PC-9 (cell line): ENCODE measurements around the gene GPC2. TPM values are rescaled to one million over a fixed set of nuclear protein-coding genes. Genes with fewer than 3 reads are reported as not detected.

Experiments used
- BruUV-seq: library from RNA; stranded (reverse); fragments of 400-500 nt; replicated peaks from 2 replicates; lab custom pipeline; 2021; lab: Mats Ljungman, UMichigan
- CTCF ChIA-PET: fragments of 300-600 bp; sonication (Branson Sonifier 250); formaldehyde crosslinking; loops from one replicate; lab custom pipeline; 2022; ENCODE audit warnings: antibody characterized with exemption; lab: Charles Lee
- POLR2A ChIA-PET: fragments of 300-600 bp; sonication (Branson Sonifier 250); formaldehyde crosslinking; loops from one replicate; lab custom pipeline; 2022; ENCODE audit warnings: antibody characterized with exemption; ENCODE audit not compliant: unreplicated experiment; lab: Charles Lee
- DNase-seq, 2 experiments: peaks; one replicate each; pipeline versions ENCODE4 v3.0.0 to v3.0.0-alpha.2; 2015 to 2022; ENCODE audit warnings: mixed read lengths in 1 of 2
- H2AFZ ChIP-seq: fragments of 200-600 bp; sonication (generic); 2 replicates; pipeline ENCODE4 v1.8.1; 2017; ENCODE audit warnings: antibody characterized with exemption
- H3F3A ChIP-seq: fragments of 200-600 bp; sonication (generic); 2 replicates; pipeline ENCODE4 v1.8.1; 2017; ENCODE audit warnings: antibody characterized with exemption, mild to moderate bottlenecking, low read depth; ENCODE audit not compliant: insufficient read depth
- H3K27ac ChIP-seq: fragments of 200-600 bp; sonication (generic); 2 replicates; pipeline ENCODE4 v1.6.1; 2016; ENCODE audit warnings: mixed run types
- H3K27me3 ChIP-seq: fragments of 200-600 bp; sonication (generic); 2 replicates; pipeline ENCODE4 v1.6.1; 2016; ENCODE audit warnings: low read depth, mixed run types; ENCODE audit not compliant: insufficient read depth
- H3K36me3 ChIP-seq: fragments of 200-600 bp; sonication (generic); 2 replicates; pipeline ENCODE4 v1.6.1; 2016; ENCODE audit warnings: low read depth, mixed run types
- H3K4me1 ChIP-seq: fragments of 200-600 bp; sonication (generic); replicated peaks from 2 replicates; pipeline ENCODE4 v1.6.1; 2016; ENCODE audit warnings: mixed run types; ENCODE audit not compliant: insufficient read depth
- H3K4me2 ChIP-seq: fragments of 200-600 bp; sonication (generic); 2 replicates; pipeline ENCODE4 v1.6.1; 2017; ENCODE audit warnings: mixed run types
- H3K4me3 ChIP-seq: fragments of 200-600 bp; sonication (generic); 2 replicates; pipeline ENCODE4 v1.6.1; 2016; ENCODE audit warnings: mixed run types
- H3K79me2 ChIP-seq: fragments of 200-600 bp; sonication (generic); 2 replicates; pipeline ENCODE4 v1.6.1; 2017; ENCODE audit warnings: low read depth, mixed run types
- H3K9me2 ChIP-seq: fragments of 200-600 bp; sonication (generic); 2 replicates; pipeline ENCODE4 v1.8.1; 2017; ENCODE audit warnings: mild to moderate bottlenecking; ENCODE audit not compliant: insufficient read depth
- H3K9me3 ChIP-seq: fragments of 200-600 bp; sonication (generic); 2 replicates; pipeline ENCODE4 v1.8.1; 2016; ENCODE audit warnings: low read depth; ENCODE audit not compliant: insufficient read depth
- H4K20me1 ChIP-seq: fragments of 200-600 bp; sonication (generic); 2 replicates; pipeline ENCODE4 v1.8.1; 2017; ENCODE audit not compliant: insufficient read depth
- EZH2 ChIP-seq: fragments of 200-600 bp; sonication (generic); IDR thresholded peaks from 2 replicates; pipeline ENCODE4 v1.8.0; 2017; ENCODE audit warnings: antibody characterized with exemption, low read depth
- intact Hi-C: fragments of 100-400 bp; cut with micrococcal nuclease; formaldehyde crosslinking; loops from one replicate; pipeline ENCODE4 v1.10.0; 2022; ENCODE audit not compliant: unreplicated experiment
- total RNA-seq: library from RNA; stranded (reverse); gene quantifications from 2 replicates; pipeline ENCODE4 v1.2.3, GENCODE V29; 2021
- TF ChIP-seq, protein P1 (sequence below): fragments of 200-600 bp; sonication (generic); conservative IDR thresholded peaks from 2 replicates; pipeline ENCODE4 v1.6.1; 2017; ENCODE audit warnings: mixed run types, antibody characterized with exemption, mild to moderate bottlenecking, moderate library complexity

Gene GPC2
- total RNA-seq, 1 experiment from 2014 or later = 4.5 TPM

DNA sequence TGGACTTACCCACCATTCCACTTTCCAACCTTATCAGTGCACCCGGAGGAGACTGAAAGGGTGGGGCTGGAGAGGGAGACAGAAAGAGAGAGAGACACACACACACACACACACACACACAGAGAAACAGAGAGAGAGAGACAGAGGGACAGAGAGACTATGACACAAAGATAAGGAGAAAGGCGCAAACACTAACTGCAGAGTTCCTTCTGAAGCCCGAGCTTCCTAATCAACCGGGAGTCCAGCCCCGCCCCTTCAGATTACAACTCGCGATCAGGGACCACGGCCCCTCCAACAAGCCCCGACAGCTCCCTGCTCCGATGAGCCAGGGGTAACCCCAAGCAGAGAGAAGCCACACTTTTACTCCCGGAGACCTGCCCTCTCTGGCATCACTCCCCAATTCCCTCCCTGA, 9.3 kb downstream of the GPC2 start:
- CTCF ChIA-PET = interaction anchor here (0.6 kb wide), 2 partner anchors 34 to 917 kb away, joined by 4 to 16 read pairs; partner anchors contain the start of gene TRIM56
- no peaks in the 10 kb centered on the region for H3K9me3 ChIP-seq
- peaks cover 7% of the 10 kb centered on the region for H3F3A ChIP-seq
- no peak for TF ChIP-seq EZH2
- TF ChIP-seq, protein P1, sequence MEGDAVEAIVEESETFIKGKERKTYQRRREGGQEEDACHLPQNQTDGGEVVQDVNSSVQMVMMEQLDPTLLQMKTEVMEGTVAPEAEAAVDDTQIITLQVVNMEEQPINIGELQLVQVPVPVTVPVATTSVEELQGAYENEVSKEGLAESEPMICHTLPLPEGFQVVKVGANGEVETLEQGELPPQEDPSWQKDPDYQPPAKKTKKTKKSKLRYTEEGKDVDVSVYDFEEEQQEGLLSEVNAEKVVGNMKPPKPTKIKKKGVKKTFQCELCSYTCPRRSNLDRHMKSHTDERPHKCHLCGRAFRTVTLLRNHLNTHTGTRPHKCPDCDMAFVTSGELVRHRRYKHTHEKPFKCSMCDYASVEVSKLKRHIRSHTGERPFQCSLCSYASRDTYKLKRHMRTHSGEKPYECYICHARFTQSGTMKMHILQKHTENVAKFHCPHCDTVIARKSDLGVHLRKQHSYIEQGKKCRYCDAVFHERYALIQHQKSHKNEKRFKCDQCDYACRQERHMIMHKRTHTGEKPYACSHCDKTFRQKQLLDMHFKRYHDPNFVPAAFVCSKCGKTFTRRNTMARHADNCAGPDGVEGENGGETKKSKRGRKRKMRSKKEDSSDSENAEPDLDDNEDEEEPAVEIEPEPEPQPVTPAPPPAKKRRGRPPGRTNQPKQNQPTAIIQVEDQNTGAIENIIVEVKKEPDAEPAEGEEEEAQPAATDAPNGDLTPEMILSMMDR = no peak
- intact Hi-C loops = no loop called here
- H3K4me3 ChIP-seq = no peak overlapping the region
- peak overlapping the region; percentile 42 for H3K4me2 ChIP-seq
- H3K4me1 ChIP-seq = peaks cover 10% of the 10 kb centered on the region
- no peaks in the 10 kb centered on the region for H4K20me1 ChIP-seq
- no peak for DNase-seq
- no peaks in the 10 kb centered on the region for H3K36me3 ChIP-seq
- no peaks in the 10 kb centered on the region for H3K9me2 ChIP-seq
- H3K79me2 ChIP-seq = no peaks in the 10 kb centered on the region
- no peak overlapping the region for H2AFZ ChIP-seq
- H3K27me3 ChIP-seq = peaks cover 47% of the 10 kb centered on the region
- POLR2A ChIA-PET = interaction anchor here (0.6 to 0.7 kb wide), 2 partner anchors 32 to 260 kb away, joined by 3 to 8 read pairs; partner anchors contain the start of gene ZCWPW1
- H3K27ac ChIP-seq = no peak overlapping the region
- BruUV-seq = no TSS peak

DNA sequence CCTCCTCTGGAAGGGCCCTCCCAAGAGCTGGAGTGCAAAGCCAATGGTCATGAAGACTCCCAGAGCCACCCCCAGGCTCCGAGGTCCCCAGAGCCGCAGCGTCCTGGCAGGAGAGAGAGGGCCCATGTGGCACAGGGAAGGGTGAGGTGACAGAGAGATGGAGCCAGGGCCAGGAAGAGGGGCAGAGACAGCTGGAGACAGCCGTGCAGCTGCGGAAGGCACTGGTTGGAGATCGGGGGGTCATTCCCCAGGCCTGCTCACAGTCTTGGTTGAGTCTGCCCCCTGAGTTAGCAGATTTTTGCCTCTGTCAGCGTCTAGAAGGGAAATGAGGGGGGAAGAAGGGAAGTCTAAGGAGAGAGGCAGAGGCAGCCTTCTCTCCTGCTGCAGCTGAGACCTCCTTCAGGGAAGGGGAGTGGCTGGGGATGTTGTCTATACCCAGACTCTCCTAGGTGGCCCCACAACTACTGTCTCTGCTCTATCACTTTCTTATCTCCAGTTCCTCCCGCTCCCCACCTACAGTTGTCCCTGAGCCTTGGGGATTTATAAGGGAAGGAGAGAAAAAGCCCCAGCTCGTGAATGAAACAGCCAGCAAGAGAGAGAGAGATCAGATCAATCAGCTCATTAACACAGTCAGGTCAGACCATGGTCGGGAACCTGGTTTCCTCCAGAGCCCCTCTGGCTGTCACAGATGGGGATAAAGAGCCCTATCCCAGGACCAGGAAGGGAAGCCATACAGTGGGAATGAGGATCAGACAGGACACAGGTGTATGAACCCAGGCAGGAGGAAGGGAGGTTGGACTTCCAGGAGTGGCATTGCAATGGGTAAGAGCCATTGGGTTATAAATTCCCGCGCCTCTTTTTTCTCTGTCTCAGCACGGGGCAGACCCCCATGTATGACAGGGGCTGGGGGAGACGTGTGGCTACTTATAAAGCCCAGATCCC, 9.9 kb downstream of the GPC2 start:
- Histone ChIP-seq H3K36me3 (no peaks in the 10 kb centered on the region), H3F3A (peaks cover 11% of the 10 kb centered on the region), H3K4me1 (peaks cover 15% of the 10 kb centered on the region), H3K4me2 (no peak overlapping the region), H2AFZ (no peak overlapping the region), H3K9me3 (no peaks in the 10 kb centered on the region), H3K9me2 (no peaks in the 10 kb centered on the region), H3K79me2 (no peaks in the 10 kb centered on the region), H3K27ac (no peak overlapping the region), H4K20me1 (no peaks in the 10 kb centered on the region), H3K27me3 (peaks cover 47% of the 10 kb centered on the region), H3K4me3 (no peak overlapping the region)
- no peak for TF ChIP-seq EZH2
- TF ChIP-seq, protein P1 = no peak
- ChIA-PET POLR2A (interaction anchor here (0.6 kb wide), 1 partner anchor 79 kb away, joined by 7 read pairs; no protein-coding TSS in a partner anchor), CTCF (interaction anchor here (0.6 kb wide), 1 partner anchor 49 kb away, joined by 3 read pairs; no protein-coding TSS in a partner anchor)
- no peak for DNase-seq
- no TSS peak for BruUV-seq
- intact Hi-C loops = no loop called here

DNA sequence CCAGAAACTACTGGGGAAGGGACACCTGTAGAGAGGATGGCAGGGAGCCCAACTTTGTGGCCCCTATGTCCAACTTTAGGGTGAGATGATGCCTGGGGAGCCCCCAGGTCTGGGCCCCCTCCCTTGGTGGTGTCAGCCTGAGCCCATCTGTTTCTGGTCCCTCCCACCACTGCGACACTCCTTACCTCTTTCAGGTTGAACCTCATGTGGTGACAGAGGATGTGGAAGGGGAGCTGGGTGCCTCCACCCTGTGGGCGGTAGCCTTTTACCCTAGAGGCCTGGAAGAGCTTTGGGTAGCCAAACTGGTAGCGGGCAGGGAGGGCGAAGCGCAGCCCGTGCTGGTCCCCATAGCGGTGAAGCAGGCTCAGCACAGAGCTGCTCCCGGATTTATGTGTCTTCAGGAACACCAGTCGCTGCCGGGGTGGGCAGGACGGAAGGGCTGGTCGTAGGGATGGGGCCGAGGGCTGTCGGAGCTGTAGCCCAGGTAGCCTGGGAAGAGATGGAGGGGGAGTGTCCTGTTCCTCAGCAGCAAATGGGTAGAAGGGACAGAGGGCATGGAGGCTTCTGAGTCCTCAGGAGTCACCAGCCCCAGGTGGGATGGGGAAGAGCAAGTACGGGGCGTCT, 10.8 kb downstream of the GPC2 start:
- POLR2A ChIA-PET = interaction anchor here (0.6 kb wide), 1 partner anchor 80 kb away, joined by 7 read pairs; no protein-coding TSS in a partner anchor
- DNase-seq = no peak
- no peak overlapping the region for H3K4me3 ChIP-seq
- no peaks in the 10 kb centered on the region for H3K79me2 ChIP-seq
- no peaks in the 10 kb centered on the region for H4K20me1 ChIP-seq
- H3F3A ChIP-seq = peaks cover 16% of the 10 kb centered on the region
- no peaks in the 10 kb centered on the region for H3K36me3 ChIP-seq
- CTCF ChIA-PET = no interaction called here
- H3K4me1 ChIP-seq = peaks cover 15% of the 10 kb centered on the region
- H3K4me2 ChIP-seq = no peak overlapping the region
- intact Hi-C loops = no loop called here
- no peak overlapping the region for H2AFZ ChIP-seq
- BruUV-seq = no TSS peak
- TF ChIP-seq, protein P1 = no peak
- no peak for TF ChIP-seq EZH2
- H3K9me3 ChIP-seq = no peaks in the 10 kb centered on the region
- no peak overlapping the region for H3K27ac ChIP-seq
- no peaks in the 10 kb centered on the region for H3K9me2 ChIP-seq
- H3K27me3 ChIP-seq = peaks cover 47% of the 10 kb centered on the region
